ENCODE measurements around the gene SAG. TPM values are rescaled to one million over a fixed set of nuclear protein-coding genes. Genes with fewer than 3 reads are reported as not detected.

The SAG gene
- total and polyA plus RNA-seq, 5 donors from 2014 or later: 1.7 TPM; not detected in 4

GRCh38 chr2:233321166-233321565 lies 13.6 kb downstream of the SAG start:
- Histone ChIP-seq H3K4me1 (ENCODE audit: control insufficient read depth, insufficient read depth, low read length, poor library complexity, severe bottlenecking) (no peaks in the 10 kb centered on the region), H3K4me3 (ENCODE audit: low read depth, low read length) (no peak overlapping the region), H3K27me3 (ENCODE audit: control insufficient read depth, insufficient read depth, low read length) (no peaks in the 10 kb centered on the region), H3K36me3 (ENCODE audit: control insufficient read depth, insufficient read depth, low read length) (no peaks in the 10 kb centered on the region), H3K27ac (ENCODE audit: insufficient read depth, low read length, poor library complexity, severe bottlenecking) (no peak overlapping the region), H3K9me3 (ENCODE audit: control insufficient read depth in 2 of 2, low read length in 2 of 2) (no peaks in the 10 kb centered on the region)
- DNase-seq (no peak), ATAC-seq (ENCODE audit: low read depth in 2 of 2) (no peak)
- H3K4me1 Mint-ChIP-seq: peaks cover 0 to 9% (median 4%) of the 10 kb centered on the region in 4 donors
- H3K27me3 Mint-ChIP-seq: peaks cover 22% of the 10 kb centered on the region
- H3K36me3 Mint-ChIP-seq: no peaks in the 10 kb centered on the region
- H3K27ac Mint-ChIP-seq: peak overlapping the region in 1 of 3 donors; percentile 14
- peaks cover 0 to 4% (median 0%) of the 10 kb centered on the region in 7 donors for H3K9me3 Mint-ChIP-seq
- no peak overlapping the region for H3K4me3 Mint-ChIP-seq

GRCh38 chr2:233323851-233324250 lies 16.2 kb downstream of the SAG start:
- peaks cover 0 to 9% (median 2%) of the 10 kb centered on the region in 4 donors for H3K4me1 Mint-ChIP-seq
- no peaks in the 10 kb centered on the region for H3K4me1 ChIP-seq (ENCODE audit: control insufficient read depth, insufficient read depth, low read length, poor library complexity, severe bottlenecking)
- no peaks in the 10 kb centered on the region for H3K36me3 Mint-ChIP-seq
- H3K4me3 ChIP-seq (ENCODE audit: low read depth, low read length): no peak overlapping the region
- no peaks in the 10 kb centered on the region for H3K27me3 ChIP-seq (ENCODE audit: control insufficient read depth, insufficient read depth, low read length)
- ATAC-seq (ENCODE audit: low read depth in 2 of 2) (no peak), DNase-seq (no peak)
- H3K27me3 Mint-ChIP-seq: peaks cover 19% of the 10 kb centered on the region
- H3K9me3 ChIP-seq (ENCODE audit: control insufficient read depth in 2 of 2, low read length in 2 of 2): no peaks in the 10 kb centered on the region
- peak overlapping the region in 1 of 3 donors; percentile 51 for H3K27ac Mint-ChIP-seq
- peaks cover 0 to 4% (median 0%) of the 10 kb centered on the region in 7 donors for H3K9me3 Mint-ChIP-seq
- H3K36me3 ChIP-seq (ENCODE audit: control insufficient read depth, insufficient read depth, low read length): no peaks in the 10 kb centered on the region
- H3K4me3 Mint-ChIP-seq: peak overlapping the region in 1 of 4 donors; percentile 42
- no peak overlapping the region for H3K27ac ChIP-seq (ENCODE audit: insufficient read depth, low read length, poor library complexity, severe bottlenecking)

- Mint-ChIP-seq H3K4me1 (peaks cover 0 to 16% (median 6%) of the 10 kb centered on the region in 4 donors), H3K4me3 (no peak overlapping the region), H3K9me3 (peaks cover 0 to 1% (median 0%) of the 10 kb centered on the region in 7 donors), H3K27ac (no peak overlapping the region), H3K36me3 (no peaks in the 10 kb centered on the region), H3K27me3 (peaks cover 24% of the 10 kb centered on the region)
- no peak for DNase-seq
- Histone ChIP-seq H3K27me3 (ENCODE audit: control insufficient read depth, insufficient read depth, low read length) (no peaks in the 10 kb centered on the region), H3K9me3 (ENCODE audit: control insufficient read depth in 2 of 2, low read length in 2 of 2) (no peaks in the 10 kb centered on the region), H3K4me3 (ENCODE audit: low read depth, low read length) (no peak overlapping the region), H3K27ac (ENCODE audit: insufficient read depth, low read length, poor library complexity, severe bottlenecking) (no peak overlapping the region), H3K4me1 (ENCODE audit: control insufficient read depth, insufficient read depth, low read length, poor library complexity, severe bottlenecking) (peaks cover 2% of the 10 kb centered on the region), H3K36me3 (ENCODE audit: control insufficient read depth, insufficient read depth, low read length) (no peaks in the 10 kb centered on the region)
- ATAC-seq (ENCODE audit: low read depth in 2 of 2): no peak
These were observed 17.6 kb downstream of the SAG start for GRCh38 chr2:233325256-233325655.

- H3K9me3 ChIP-seq (ENCODE audit: control insufficient read depth in 2 of 2, low read length in 2 of 2): no peaks in the 10 kb centered on the region
- no peaks in the 10 kb centered on the region for H3K27me3 ChIP-seq (ENCODE audit: control insufficient read depth, insufficient read depth, low read length)
- H3K27ac ChIP-seq (ENCODE audit: insufficient read depth, low read length, poor library complexity, severe bottlenecking): no peak overlapping the region
- Mint-ChIP-seq H3K9me3 (peaks cover 0 to 1% (median 0%) of the 10 kb centered on the region in 7 donors), H3K36me3 (no peaks in the 10 kb centered on the region), H3K4me1 (peaks cover 0 to 19% (median 7%) of the 10 kb centered on the region in 4 donors), H3K27me3 (peaks cover 24% of the 10 kb centered on the region), H3K4me3 (no peak overlapping the region), H3K27ac (peak overlapping the region in 1 of 3 donors; percentile 55)
- no peaks in the 10 kb centered on the region for H3K36me3 ChIP-seq (ENCODE audit: control insufficient read depth, insufficient read depth, low read length)
- no peak for ATAC-seq (ENCODE audit: low read depth in 2 of 2)
- no peak overlapping the region for H3K4me3 ChIP-seq (ENCODE audit: low read depth, low read length)
- no peak for DNase-seq
- H3K4me1 ChIP-seq (ENCODE audit: control insufficient read depth, insufficient read depth, low read length, poor library complexity, severe bottlenecking): peaks cover 7% of the 10 kb centered on the region
These were observed 18.2 kb downstream of the SAG start for GRCh38 chr2:233325814-233326213.

GRCh38 chr2:233326500-233326899 lies 18.9 kb downstream of the SAG start:
- Mint-ChIP-seq H3K27ac (no peak overlapping the region), H3K36me3 (no peaks in the 10 kb centered on the region), H3K9me3 (peaks cover 0 to 1% (median 0%) of the 10 kb centered on the region in 7 donors), H3K4me1 (peaks cover 2 to 26% (median 12%) of the 10 kb centered on the region in 4 donors), H3K27me3 (peaks cover 18% of the 10 kb centered on the region), H3K4me3 (peak overlapping the region in 1 of 4 donors; percentile 27)
- DNase-seq: no peak
- Histone ChIP-seq H3K27me3 (ENCODE audit: control insufficient read depth, insufficient read depth, low read length) (no peaks in the 10 kb centered on the region), H3K4me3 (ENCODE audit: low read depth, low read length) (no peak overlapping the region), H3K9me3 (ENCODE audit: control insufficient read depth in 2 of 2, low read length in 2 of 2) (no peaks in the 10 kb centered on the region), H3K4me1 (ENCODE audit: control insufficient read depth, insufficient read depth, low read length, poor library complexity, severe bottlenecking) (peaks cover 14% of the 10 kb centered on the region), H3K27ac (ENCODE audit: insufficient read depth, low read length, poor library complexity, severe bottlenecking) (no peak overlapping the region), H3K36me3 (ENCODE audit: control insufficient read depth, insufficient read depth, low read length) (no peaks in the 10 kb centered on the region)
- ATAC-seq (ENCODE audit: low read depth in 2 of 2): no peak

GRCh38 chr2:233328922-233329321 lies 21.3 kb downstream of the SAG start:
- H3K4me1 ChIP-seq (ENCODE audit: control insufficient read depth, insufficient read depth, low read length, poor library complexity, severe bottlenecking): peaks cover 38% of the 10 kb centered on the region
- Mint-ChIP-seq H3K4me1 (peaks cover 10 to 37% (median 21%) of the 10 kb centered on the region in 4 donors), H3K9me3 (peaks cover 0 to 1% (median 0%) of the 10 kb centered on the region in 7 donors), H3K27ac (peak overlapping the region in 1 of 3 donors; percentile 88), H3K36me3 (no peaks in the 10 kb centered on the region), H3K27me3 (peaks cover 11% of the 10 kb centered on the region), H3K4me3 (no peak overlapping the region)
- no peak overlapping the region for H3K27ac ChIP-seq (ENCODE audit: insufficient read depth, low read length, poor library complexity, severe bottlenecking)
- H3K36me3 ChIP-seq (ENCODE audit: control insufficient read depth, insufficient read depth, low read length): no peaks in the 10 kb centered on the region
- H3K9me3 ChIP-seq (ENCODE audit: control insufficient read depth in 2 of 2, low read length in 2 of 2): no peaks in the 10 kb centered on the region
- no peaks in the 10 kb centered on the region for H3K27me3 ChIP-seq (ENCODE audit: control insufficient read depth, insufficient read depth, low read length)
- H3K4me3 ChIP-seq (ENCODE audit: low read depth, low read length): no peak overlapping the region
- no peak for DNase-seq
- ATAC-seq (ENCODE audit: low read depth in 2 of 2): no peak

GRCh38 chr2:233329489-233330135 lies 22.0 kb downstream of the SAG start:
- DNase-seq (no peak), ATAC-seq (ENCODE audit: low read depth in 2 of 2) (no peak)
- Histone ChIP-seq H3K27ac (ENCODE audit: insufficient read depth, low read length, poor library complexity, severe bottlenecking) (no peak overlapping the region), H3K36me3 (ENCODE audit: control insufficient read depth, insufficient read depth, low read length) (no peaks in the 10 kb centered on the region), H3K4me3 (ENCODE audit: low read depth, low read length) (no peak overlapping the region), H3K9me3 (ENCODE audit: control insufficient read depth in 2 of 2, low read length in 2 of 2) (no peaks in the 10 kb centered on the region), H3K27me3 (ENCODE audit: control insufficient read depth, insufficient read depth, low read length) (no peaks in the 10 kb centered on the region), H3K4me1 (ENCODE audit: control insufficient read depth, insufficient read depth, low read length, poor library complexity, severe bottlenecking) (peaks cover 42% of the 10 kb centered on the region)
- Mint-ChIP-seq H3K27me3 (peaks cover 11% of the 10 kb centered on the region), H3K9me3 (peaks cover 0 to 1% (median 0%) of the 10 kb centered on the region in 7 donors), H3K4me1 (peaks cover 10 to 41% (median 24%) of the 10 kb centered on the region in 4 donors), H3K4me3 (no peak overlapping the region), H3K36me3 (no peaks in the 10 kb centered on the region), H3K27ac (peak overlapping the region in 2 of 3 donors; percentile 59 to 88)

- no peaks in the 10 kb centered on the region for H3K36me3 Mint-ChIP-seq
- Histone ChIP-seq H3K27me3 (ENCODE audit: control insufficient read depth, insufficient read depth, low read length) (no peaks in the 10 kb centered on the region), H3K4me3 (ENCODE audit: low read depth, low read length) (peak overlapping the region; percentile 71)
These were observed 23.9 kb downstream of the SAG start for GRCh38 chr2:233331536-233331935.

More at GRCh38 chr2:233331536-233331935, 23.9 kb downstream of the SAG start:
- Mint-ChIP-seq H3K27me3 (peaks cover 11% of the 10 kb centered on the region), H3K27ac (peak overlapping the region; percentile 94 to 98 (median 98)), H3K4me3 (peak overlapping the region; percentile 51 to 81 (median 70)), H3K4me1 (peaks cover 10 to 51% (median 28%) of the 10 kb centered on the region in 4 donors), H3K9me3 (peaks cover 0 to 1% (median 0%) of the 10 kb centered on the region in 7 donors)
- Histone ChIP-seq H3K4me1 (ENCODE audit: control insufficient read depth, insufficient read depth, low read length, poor library complexity, severe bottlenecking) (peaks cover 42% of the 10 kb centered on the region), H3K36me3 (ENCODE audit: control insufficient read depth, insufficient read depth, low read length) (no peaks in the 10 kb centered on the region), H3K9me3 (ENCODE audit: control insufficient read depth in 2 of 2, low read length in 2 of 2) (no peaks in the 10 kb centered on the region), H3K27ac (ENCODE audit: insufficient read depth, low read length, poor library complexity, severe bottlenecking) (peak overlapping the region; percentile 83)
- ATAC-seq (ENCODE audit: low read depth in 2 of 2) (peak; percentile 96 to 98), DNase-seq (peak; percentile 50 to 96 (median 86))
